Breast epithelium (tissue), 3 donors: Measurements from ENCODE around the gene ARHGEF17.

ENCODE experiments used
- POLR2A ChIP-seq: fragments of 450-650 bp; IDR thresholded peaks from one replicate; pipeline ENCODE4 v1.6.1; 2016; ENCODE audit warnings: antibody characterized with exemption, mild to moderate bottlenecking, moderate library complexity
- POLR2AphosphoS5 ChIP-seq, 3 donors: sonication (generic); formaldehyde crosslinking; IDR thresholded peaks; one replicate each; pipeline ENCODE4 v1.6.1; 2017; ENCODE audit warnings: antibody characterized with exemption in 3 of 3
- TF ChIP-seq, protein P1 (sequence below), 3 donors: fragments of 450-650 bp; IDR thresholded peaks; one replicate each; pipeline ENCODE4 v1.5.1; 2016 to 2017; ENCODE audit warnings: antibody characterized with exemption in 3 of 3, mild to moderate bottlenecking in 3 of 3, moderate library complexity in 3 of 3

DNA sequence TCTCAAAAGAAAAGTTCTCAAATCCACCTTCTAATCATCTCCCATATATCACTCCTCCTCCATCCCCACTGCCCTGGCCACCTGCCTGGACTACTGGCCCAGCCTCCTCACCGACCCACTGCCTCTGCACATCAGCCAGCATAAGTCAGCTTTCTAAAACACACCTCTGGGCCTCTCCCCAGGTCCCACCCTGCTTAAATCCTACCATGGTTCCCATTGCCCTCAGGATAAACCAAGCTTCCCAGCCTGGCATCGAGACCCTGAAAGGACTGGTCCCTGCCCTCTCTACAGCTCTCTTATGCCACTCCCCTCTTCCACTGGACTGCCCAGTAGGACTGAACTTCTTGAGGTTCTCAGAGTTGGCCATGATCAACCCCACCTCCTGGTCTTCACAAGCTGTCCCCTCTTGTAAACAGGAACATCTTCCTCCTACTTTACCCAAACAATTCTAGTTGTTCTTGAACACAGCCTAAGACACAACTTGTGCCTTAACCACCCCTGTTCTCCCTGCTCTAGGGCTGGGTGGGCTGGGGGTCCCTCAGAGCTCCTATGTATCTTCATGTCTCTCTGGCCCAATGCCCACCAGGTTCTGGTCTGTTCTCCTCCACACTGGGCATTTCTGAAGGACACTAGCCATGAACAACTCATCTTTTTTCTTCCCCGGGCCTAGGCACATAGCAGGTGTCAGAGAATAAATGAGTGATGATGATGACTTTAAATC lies 48.5 kb upstream of the ARHGEF17 start:
- TF ChIP-seq, protein P1, sequence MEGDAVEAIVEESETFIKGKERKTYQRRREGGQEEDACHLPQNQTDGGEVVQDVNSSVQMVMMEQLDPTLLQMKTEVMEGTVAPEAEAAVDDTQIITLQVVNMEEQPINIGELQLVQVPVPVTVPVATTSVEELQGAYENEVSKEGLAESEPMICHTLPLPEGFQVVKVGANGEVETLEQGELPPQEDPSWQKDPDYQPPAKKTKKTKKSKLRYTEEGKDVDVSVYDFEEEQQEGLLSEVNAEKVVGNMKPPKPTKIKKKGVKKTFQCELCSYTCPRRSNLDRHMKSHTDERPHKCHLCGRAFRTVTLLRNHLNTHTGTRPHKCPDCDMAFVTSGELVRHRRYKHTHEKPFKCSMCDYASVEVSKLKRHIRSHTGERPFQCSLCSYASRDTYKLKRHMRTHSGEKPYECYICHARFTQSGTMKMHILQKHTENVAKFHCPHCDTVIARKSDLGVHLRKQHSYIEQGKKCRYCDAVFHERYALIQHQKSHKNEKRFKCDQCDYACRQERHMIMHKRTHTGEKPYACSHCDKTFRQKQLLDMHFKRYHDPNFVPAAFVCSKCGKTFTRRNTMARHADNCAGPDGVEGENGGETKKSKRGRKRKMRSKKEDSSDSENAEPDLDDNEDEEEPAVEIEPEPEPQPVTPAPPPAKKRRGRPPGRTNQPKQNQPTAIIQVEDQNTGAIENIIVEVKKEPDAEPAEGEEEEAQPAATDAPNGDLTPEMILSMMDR (IDR thresholded peaks at IDR 0.05) = no peak
- TF ChIP-seq POLR2A (no peak), POLR2AphosphoS5 (IDR thresholded peaks at IDR 0.05) (no peak)
